ENCODE data around the gene PPM1A. TPM values are rescaled to one million over a fixed set of nuclear protein-coding genes. Genes with fewer than 3 reads are reported as not detected.

The PPM1A gene
- total RNA-seq, 2 experiments from 2014 or later: 40.0 to 40.5 TPM

GRCh38 chr14:60222820-60223219 is 26.2 kb upstream of the PPM1A start:
- intact Hi-C loops (cut with micrococcal nuclease): no loop called here
- no peaks in the 10 kb centered on the region for H3K27me3 Mint-ChIP-seq
- H3K4me3 Mint-ChIP-seq: no peak overlapping the region
- H3K36me3 Mint-ChIP-seq (ENCODE audit: low read depth): no peaks in the 10 kb centered on the region
- ChIA-PET CTCF (interaction anchor here (1.2 kb wide), 1 partner anchor 43 kb away, joined by 3 read pairs; no protein-coding TSS in a partner anchor), POLR2A (no interaction called here)
- H3K27ac Mint-ChIP-seq: no peak overlapping the region
- H3K4me1 Mint-ChIP-seq (ENCODE audit: low read depth): peaks cover 20% of the 10 kb centered on the region
- TF ChIP-seq CTCF (IDR thresholded peaks at IDR 0.05): no peak
- ATAC-seq (no peak), DNase-seq (no peak)
- no peaks in the 10 kb centered on the region for H3K9me3 Mint-ChIP-seq

- H3K9me3 Mint-ChIP-seq: no peaks in the 10 kb centered on the region
- ChIA-PET CTCF (interaction anchor here (0.7 to 1.2 kb wide), 3 partner anchors 15 to 102 kb away, joined by 3 read pairs; partner anchors contain the start of gene PPM1A), POLR2A (no interaction called here)
- H3K4me1 Mint-ChIP-seq (ENCODE audit: low read depth): peaks cover 12% of the 10 kb centered on the region
- intact Hi-C loops (cut with micrococcal nuclease): no loop called here
- no peaks in the 10 kb centered on the region for H3K36me3 Mint-ChIP-seq (ENCODE audit: low read depth)
- TF ChIP-seq CTCF (IDR thresholded peaks at IDR 0.05): no peak
- DNase-seq (no peak), ATAC-seq (no peak)
- no peak overlapping the region for H3K4me3 Mint-ChIP-seq
- H3K27ac Mint-ChIP-seq: no peak overlapping the region
- H3K27me3 Mint-ChIP-seq: no peaks in the 10 kb centered on the region
Observed at GRCh38 chr14:60225265-60225664, 23.8 kb upstream of the PPM1A start.

- H3K4me3 Mint-ChIP-seq: no peak overlapping the region
- ChIA-PET POLR2A (no interaction called here), CTCF (no interaction called here)
- ATAC-seq (no peak), DNase-seq (no peak)
- no peaks in the 10 kb centered on the region for H3K36me3 Mint-ChIP-seq (ENCODE audit: low read depth)
- no peak for TF ChIP-seq CTCF (IDR thresholded peaks at IDR 0.05)
- intact Hi-C loops (cut with micrococcal nuclease): no loop called here
- H3K4me1 Mint-ChIP-seq (ENCODE audit: low read depth): peaks cover 2% of the 10 kb centered on the region
- H3K27ac Mint-ChIP-seq: no peak overlapping the region
- H3K9me3 Mint-ChIP-seq: peaks cover 6% of the 10 kb centered on the region
- no peaks in the 10 kb centered on the region for H3K27me3 Mint-ChIP-seq
Observed at GRCh38 chr14:60226298-60226697, 22.7 kb upstream of the PPM1A start.

- Mint-ChIP-seq H3K4me1 (ENCODE audit: low read depth) (no peaks in the 10 kb centered on the region), H3K27me3 (no peaks in the 10 kb centered on the region), H3K9me3 (peaks cover 10% of the 10 kb centered on the region), H3K4me3 (no peak overlapping the region), H3K36me3 (ENCODE audit: low read depth) (no peaks in the 10 kb centered on the region), H3K27ac (no peak overlapping the region)
- ATAC-seq (no peak), DNase-seq (no peak)
- intact Hi-C loops (cut with micrococcal nuclease): no loop called here
- TF ChIP-seq CTCF (IDR thresholded peaks at IDR 0.05): no peak
- ChIA-PET POLR2A (no interaction called here), CTCF (no interaction called here)
Observed at GRCh38 chr14:60227291-60227690, 21.7 kb upstream of the PPM1A start.

GRCh38 chr14:60229614-60230013 is 19.4 kb upstream of the PPM1A start:
- no peak for DNase-seq
- Mint-ChIP-seq H3K9me3 (peaks cover 20% of the 10 kb centered on the region), H3K4me3 (no peak overlapping the region), H3K4me1 (ENCODE audit: low read depth) (no peaks in the 10 kb centered on the region), H3K36me3 (ENCODE audit: low read depth) (no peaks in the 10 kb centered on the region), H3K27me3 (no peaks in the 10 kb centered on the region), H3K27ac (no peak overlapping the region)
- TF ChIP-seq CTCF (IDR thresholded peaks at IDR 0.05): no peak
- ATAC-seq: no peak
- POLR2A ChIA-PET: no interaction called here
- CTCF ChIA-PET: no interaction called here
- intact Hi-C loops (cut with micrococcal nuclease): no loop called here

Measured in activated CD8-positive, alpha-beta T cell treated with anti-CD3 and anti-CD28 coated beads for 36 hours (primary cell).